GM12892 (cell line): Measurements from ENCODE around the gene TTC28.

Experiments used
- POLR2A ChIP-seq: IDR thresholded peaks from 2 replicates; pipeline ENCODE4 v1.6.1; 2011; ENCODE audit warnings: low read depth, low read length, control low read depth
- POLR2AphosphoS5 ChIP-seq: IDR thresholded peaks from 2 replicates; pipeline ENCODE4 v1.6.1; 2011; ENCODE audit warnings: low read depth, low read length, control low read depth
- TAF1 ChIP-seq: IDR thresholded peaks from 2 replicates; pipeline ENCODE4 v1.6.1; 2011; ENCODE audit warnings: low read depth, mild to moderate bottlenecking, control low read depth, low read length, borderline replicate concordance

- TF ChIP-seq POLR2AphosphoS5 = no peak
- no peak for TF ChIP-seq POLR2A
- no peak for TF ChIP-seq TAF1
Measured at GRCh38 chr22:28310299-28310698, 369.3 kb downstream of the TTC28 start.
